ENCODE data around the gene OSBP2. TPM values are rescaled to one million over a fixed set of nuclear protein-coding genes. Genes with fewer than 3 reads are reported as not detected.
A peak's percentile ranks its signal among the peaks of the same experiment; 100 is the strongest.

OSBP2 gene
- total and polyA plus RNA-seq, 10 donors, result 0.38 to 41.4 (median 6.5) TPM

- H3K4me3 ChIP-seq, result no peak overlapping the region
- intact Hi-C loops (cut with DNase I; ENCODE audit: low total_unique reads), result no loop called here
- no peaks in the 10 kb centered on the region for H3K27me3 ChIP-seq (replicated peaks in 1 of 7)
- H3K4me1 ChIP-seq, result no peaks in the 10 kb centered on the region
- no peak for TF ChIP-seq POLR2AphosphoS5 (IDR thresholded peaks at IDR 0.05)
- no peak for TF ChIP-seq CTCF (IDR thresholded peaks at IDR 0.05 in 8 of 11, conservative IDR thresholded peaks at IDR 0.05 in 3 of 11)
- no peak for TF ChIP-seq POLR2A (IDR thresholded peaks at IDR 0.05)
- no peaks in the 10 kb centered on the region for H3K9me3 ChIP-seq
- no peak overlapping the region for H3K27ac ChIP-seq
- H3K36me3 ChIP-seq, result peaks cover 0 to 84% (median 19%) of the 10 kb centered on the region in 6 donors
- DNase-seq, result peak; percentile 48
- WGBS, 5 donors, result 85 to 94% (median 86%) methylated on average over 7 to 8 of the region's 8 CpGs
Observed at GRCh38 chr22:30892286-30892685, 197.6 kb downstream of the OSBP2 start.

GRCh38 chr22:30892731-30893221, 198.1 kb downstream of the OSBP2 start:
- Histone ChIP-seq H3K4me3 (no peak overlapping the region), H3K27me3 (replicated peaks in 1 of 7) (no peaks in the 10 kb centered on the region), H3K9me3 (peaks cover 0 to under 1% (median 0%) of the 10 kb centered on the region in 8 donors), H3K36me3 (peaks cover 0 to 84% (median 19%) of the 10 kb centered on the region in 6 donors), H3K27ac (no peak overlapping the region), H3K4me1 (no peaks in the 10 kb centered on the region)
- DNase-seq, result peak; percentile 40
- WGBS, 5 donors, result 91 to 100% (median 98%) methylated on average over 4 to 5 of the region's 5 CpGs; no CpG with 5 or more reads in 1 of the 5 donors
- intact Hi-C loops (cut with DNase I; ENCODE audit: low total_unique reads), result no loop called here
- TF ChIP-seq POLR2AphosphoS5 (IDR thresholded peaks at IDR 0.05) (no peak), CTCF (IDR thresholded peaks at IDR 0.05 in 8 of 11, conservative IDR thresholded peaks at IDR 0.05 in 3 of 11) (no peak), POLR2A (IDR thresholded peaks at IDR 0.05) (no peak)

- Histone ChIP-seq H3K4me1 (no peaks in the 10 kb centered on the region), H3K9me3 (peaks cover 0 to 10% (median 6%) of the 10 kb centered on the region in 8 donors), H3K27me3 (replicated peaks in 1 of 7) (no peaks in the 10 kb centered on the region), H3K36me3 (peaks cover 0 to 84% (median 19%) of the 10 kb centered on the region in 6 donors), H3K27ac (no peak overlapping the region), H3K4me3 (no peak overlapping the region)
- no peak for TF ChIP-seq CTCF (IDR thresholded peaks at IDR 0.05 in 8 of 11, conservative IDR thresholded peaks at IDR 0.05 in 3 of 11)
- TF ChIP-seq POLR2A (IDR thresholded peaks at IDR 0.05), result no peak
- TF ChIP-seq POLR2AphosphoS5 (IDR thresholded peaks at IDR 0.05), result no peak
- peak; percentile 61 for DNase-seq
- intact Hi-C loops (cut with DNase I; ENCODE audit: low total_unique reads), result no loop called here
- WGBS, 5 donors, result 70 to 85% (median 83%) methylated on average over 14 to 23 of the region's 23 CpGs
Observed at GRCh38 chr22:30893434-30894370, 199.0 kb downstream of the OSBP2 start.

- no peak overlapping the region for H3K27ac ChIP-seq
- intact Hi-C loops (cut with DNase I; ENCODE audit: low total_unique reads), result no loop called here
- DNase-seq, result no peak
- H3K9me3 ChIP-seq, result peaks cover 0 to 16% (median 13%) of the 10 kb centered on the region in 8 donors
- peaks cover 0 to 83% (median 13%) of the 10 kb centered on the region in 6 donors for H3K36me3 ChIP-seq
- H3K4me3 ChIP-seq, result no peak overlapping the region
- no peak for TF ChIP-seq CTCF (IDR thresholded peaks at IDR 0.05 in 8 of 11, conservative IDR thresholded peaks at IDR 0.05 in 3 of 11)
- no peak for TF ChIP-seq POLR2A (IDR thresholded peaks at IDR 0.05)
- TF ChIP-seq POLR2AphosphoS5 (IDR thresholded peaks at IDR 0.05), result no peak
- no peaks in the 10 kb centered on the region for H3K27me3 ChIP-seq (replicated peaks in 1 of 7)
- H3K4me1 ChIP-seq, result no peaks in the 10 kb centered on the region
- WGBS, 5 donors, result 67 to 86% (median 82%) methylated on average over 3 of the region's 3 CpGs
Observed at GRCh38 chr22:30894371-30894740, 199.7 kb downstream of the OSBP2 start.
